SK-N-MC (cell line): ENCODE data around the gene DLEU7.

Experiments used
- DNase-seq: peaks from one replicate; pipeline ENCODE4 v3.0.0-alpha.2; 2011; ENCODE audit warnings: low read depth, low spot score
- H3K27ac ChIP-seq: fragments of 200-600 bp; sonication (generic); 2 replicates; pipeline ENCODE4 v1.5.1; 2016; ENCODE audit warnings: mixed run types
- H3K36me3 ChIP-seq: fragments of 200-600 bp; sonication (generic); 2 replicates; pipeline ENCODE4 v1.6.1; 2017; ENCODE audit warnings: antibody characterized with exemption, low read length, mixed read lengths; ENCODE audit not compliant: insufficient read depth
- H3K4me3 ChIP-seq: fragments of 200-600 bp; sonication (generic); 2 replicates; pipeline ENCODE4 v1.5.1; 2016
- H3K9ac ChIP-seq: fragments of 200-600 bp; sonication (generic); 2 replicates; pipeline ENCODE4 v1.8.0; 2017; ENCODE audit warnings: mixed run types, mixed read lengths; ENCODE audit not compliant: insufficient read length
- H3K9me3 ChIP-seq: fragments of 200-600 bp; sonication (generic); 2 replicates; pipeline ENCODE4 v1.6.1; 2017; ENCODE audit warnings: low read depth, mild to moderate bottlenecking, antibody characterized with exemption, low read length, moderate library complexity, mixed read lengths
- EZH2 ChIP-seq: fragments of 200-600 bp; sonication (generic); IDR thresholded peaks from one replicate; pipeline ENCODE4 v1.6.1; 2017; ENCODE audit warnings: antibody characterized with exemption
- FOXP2 ChIP-seq: optimal IDR thresholded peaks from 2 replicates; pipeline ENCODE3; 2011; ENCODE audit warnings: mild to moderate bottlenecking, moderate library complexity; ENCODE audit not compliant: insufficient read depth; ENCODE audit errors: extremely low read length, control extremely low read depth
- POLR2AphosphoS5 ChIP-seq: IDR thresholded peaks from 2 replicates; pipeline ENCODE4 v1.6.1; 2012; ENCODE audit warnings: mild to moderate bottlenecking, low read depth, low read length, borderline replicate concordance

The DLEU7 gene

GRCh38 chr13:50882816-50883435 lies 39.4 kb upstream of the DLEU7 start:
- no peak for TF ChIP-seq EZH2
- no peak for TF ChIP-seq FOXP2
- TF ChIP-seq POLR2AphosphoS5, result no peak
- H3K9me3 ChIP-seq, result no peaks in the 10 kb centered on the region
- no peak overlapping the region for H3K27ac ChIP-seq
- H3K4me3 ChIP-seq, result no peak overlapping the region
- H3K36me3 ChIP-seq, result no peaks in the 10 kb centered on the region
- DNase-seq, result no peak
- no peak overlapping the region for H3K9ac ChIP-seq

- Histone ChIP-seq H3K9me3 (no peaks in the 10 kb centered on the region), H3K27ac (no peak overlapping the region), H3K4me3 (no peak overlapping the region), H3K9ac (no peak overlapping the region), H3K36me3 (no peaks in the 10 kb centered on the region)
- DNase-seq, result no peak
- no peak for TF ChIP-seq FOXP2
- no peak for TF ChIP-seq POLR2AphosphoS5
- TF ChIP-seq EZH2, result no peak
Observed at GRCh38 chr13:50873991-50874390, 30.5 kb upstream of the DLEU7 start.

GRCh38 chr13:50873467-50873866 lies 30.0 kb upstream of the DLEU7 start:
- TF ChIP-seq EZH2, result no peak
- H3K9me3 ChIP-seq, result no peaks in the 10 kb centered on the region
- no peak for DNase-seq
- no peak overlapping the region for H3K9ac ChIP-seq
- no peak overlapping the region for H3K4me3 ChIP-seq
- no peak overlapping the region for H3K27ac ChIP-seq
- H3K36me3 ChIP-seq, result no peaks in the 10 kb centered on the region

GRCh38 chr13:50871405-50871804 lies 27.9 kb upstream of the DLEU7 start:
- Histone ChIP-seq H3K9ac (no peak overlapping the region), H3K27ac (no peak overlapping the region), H3K4me3 (no peak overlapping the region), H3K36me3 (no peaks in the 10 kb centered on the region), H3K9me3 (no peaks in the 10 kb centered on the region)
- no peak for DNase-seq
- TF ChIP-seq EZH2, result no peak
- TF ChIP-seq POLR2AphosphoS5, result no peak
- no peak for TF ChIP-seq FOXP2

GRCh38 chr13:50867637-50867945 lies 24.1 kb upstream of the DLEU7 start:
- H3K27ac ChIP-seq, result no peak overlapping the region

GRCh38 chr13:50866817-50867636 lies 23.5 kb upstream of the DLEU7 start:
- Histone ChIP-seq H3K36me3 (no peaks in the 10 kb centered on the region), H3K27ac (peak overlapping the region; percentile 81), H3K9ac (peak overlapping the region; percentile 64), H3K4me3 (peak overlapping the region; percentile 59), H3K9me3 (peaks cover 6% of the 10 kb centered on the region; the same call in 1 of the 2 replicates)
- no peak for TF ChIP-seq POLR2AphosphoS5
- TF ChIP-seq EZH2, result no peak
- peak; percentile 37 for DNase-seq

More at GRCh38 chr13:50867637-50867945, 24.1 kb upstream of the DLEU7 start:
- H3K9ac ChIP-seq, result peak overlapping the region; percentile 42
- DNase-seq, result no peak
- H3K36me3 ChIP-seq, result no peaks in the 10 kb centered on the region
- TF ChIP-seq FOXP2 (no peak), EZH2 (no peak), POLR2AphosphoS5 (no peak)
- peaks cover 6% of the 10 kb centered on the region; the same call in 1 of the 2 replicates for H3K9me3 ChIP-seq
- no peak overlapping the region for H3K4me3 ChIP-seq

GRCh38 chr13:50864492-50864891 lies 21.0 kb upstream of the DLEU7 start:
- Histone ChIP-seq H3K9ac (no peak overlapping the region), H3K27ac (no peak overlapping the region), H3K36me3 (no peaks in the 10 kb centered on the region), H3K4me3 (no peak overlapping the region), H3K9me3 (peaks cover 6% of the 10 kb centered on the region; the same call in 1 of the 2 replicates)
- no peak for TF ChIP-seq POLR2AphosphoS5
- TF ChIP-seq EZH2, result no peak
- no peak for TF ChIP-seq FOXP2
- no peak for DNase-seq

- Histone ChIP-seq H3K27ac (no peak overlapping the region), H3K9me3 (no peaks in the 10 kb centered on the region; the same call in 1 of the 2 replicates), H3K4me3 (no peak overlapping the region), H3K9ac (no peak overlapping the region), H3K36me3 (no peaks in the 10 kb centered on the region)
- DNase-seq, result no peak
- no peak for TF ChIP-seq EZH2
- no peak for TF ChIP-seq POLR2AphosphoS5
- no peak for TF ChIP-seq FOXP2
Observed at GRCh38 chr13:50855681-50856080, 12.2 kb upstream of the DLEU7 start.
